ENCODE results near the gene MRGPRX3.
"Not testable (repeated sequence)": the region's sequence is repeated elsewhere in the genome, so short reads cannot be mapped to it uniquely, and the experiment has no call there.

The MRGPRX3 gene

GRCh38 chr11:18132341-18132740 is at the start of gene MRGPRX3:
Gene MRGPRX3, plus strand, starts transcription at chr11:18132571. Its CDS starts 4,632 bp downstream, at chr11:18137203.
- no peak for DNase-seq

- no peak for DNase-seq
Observed at GRCh38 chr11:18088366-18088765, 44.0 kb upstream of the MRGPRX3 start.

- DNase-seq, result no peak
Observed at GRCh38 chr11:18088966-18089365, 43.4 kb upstream of the MRGPRX3 start.

GRCh38 chr11:18091731-18092130 is 40.6 kb upstream of the MRGPRX3 start:
- no peak for DNase-seq

GRCh38 chr11:18093959-18094358 is 38.4 kb upstream of the MRGPRX3 start:
- DNase-seq, result no peak

- no peak for DNase-seq
Observed at GRCh38 chr11:18100926-18101656, 31.3 kb upstream of the MRGPRX3 start.

GRCh38 chr11:18105086-18105801 is 27.1 kb upstream of the MRGPRX3 start:
- no peak for DNase-seq

GRCh38 chr11:18105802-18106574 is 26.4 kb upstream of the MRGPRX3 start, which contains the start of gene SAAL1:
Gene SAAL1, minus strand, starts transcription at chr11:18106082. Its CDS starts 41 bp downstream, at chr11:18106041.
- peak; percentile 88 for DNase-seq

GRCh38 chr11:18106688-18107087 is 25.7 kb upstream of the MRGPRX3 start:
- no peak for DNase-seq

- DNase-seq, result no peak
Observed at GRCh38 chr11:18108254-18108653, 24.1 kb upstream of the MRGPRX3 start.

GRCh38 chr11:18111005-18111404 is 21.4 kb upstream of the MRGPRX3 start:
- no peak for DNase-seq

GRCh38 chr11:18115360-18116127 is 16.8 kb upstream of the MRGPRX3 start:
- peak; percentile 68 for DNase-seq

GRCh38 chr11:18121331-18121828 is 11.0 kb upstream of the MRGPRX3 start:
- not testable (repeated sequence) for DNase-seq

GRCh38 chr11:18131115-18131514 is 1.3 kb upstream of the MRGPRX3 start:
- DNase-seq, result not testable (repeated sequence)

- no peak for DNase-seq
Observed at GRCh38 chr11:18135308-18135707, 2.9 kb downstream of the MRGPRX3 start.

GRCh38 chr11:18137186-18137800 is 4.9 kb downstream of the MRGPRX3 start:
- DNase-seq, result no peak

GRCh38 chr11:18140145-18140544 is 7.8 kb downstream of the MRGPRX3 start:
- no peak for DNase-seq

GRCh38 chr11:18144243-18144642 is 11.9 kb downstream of the MRGPRX3 start:
- DNase-seq, result no peak

GRCh38 chr11:18145025-18145424 is 12.7 kb downstream of the MRGPRX3 start:
- DNase-seq, result no peak

- no peak for DNase-seq
Observed at GRCh38 chr11:18145837-18146236, 13.5 kb downstream of the MRGPRX3 start.

GRCh38 chr11:18151581-18151980 is 19.2 kb downstream of the MRGPRX3 start:
- no peak for DNase-seq

GRCh38 chr11:18168372-18168771 is 36.0 kb downstream of the MRGPRX3 start:
- DNase-seq, result no peak

Measured in midbrain (tissue), 1 donor.